ENCODE results near the gene VWA1.

Gene VWA1

DNA sequence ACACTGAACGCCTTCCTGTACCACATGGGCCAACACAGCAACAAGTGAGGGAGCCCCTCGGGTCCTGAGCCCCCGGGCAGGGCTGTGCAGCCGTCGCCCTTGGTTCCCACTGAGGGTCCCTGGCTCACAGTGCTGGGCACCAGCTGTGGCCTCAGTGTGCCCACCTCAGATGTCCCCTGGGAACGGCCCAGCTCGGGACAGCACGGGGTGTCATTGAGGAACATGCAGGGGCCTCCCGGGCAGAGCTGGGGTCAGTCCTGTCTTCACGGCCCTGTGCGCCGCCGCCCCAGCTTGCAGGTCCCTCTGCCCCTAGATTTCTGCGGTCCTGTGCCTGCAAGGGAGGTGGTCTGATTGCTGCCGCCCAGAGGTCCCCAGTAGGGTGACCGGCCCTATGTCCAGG lies 53.7 kb downstream of the VWA1 start:
- no peak for DNase-seq

DNA sequence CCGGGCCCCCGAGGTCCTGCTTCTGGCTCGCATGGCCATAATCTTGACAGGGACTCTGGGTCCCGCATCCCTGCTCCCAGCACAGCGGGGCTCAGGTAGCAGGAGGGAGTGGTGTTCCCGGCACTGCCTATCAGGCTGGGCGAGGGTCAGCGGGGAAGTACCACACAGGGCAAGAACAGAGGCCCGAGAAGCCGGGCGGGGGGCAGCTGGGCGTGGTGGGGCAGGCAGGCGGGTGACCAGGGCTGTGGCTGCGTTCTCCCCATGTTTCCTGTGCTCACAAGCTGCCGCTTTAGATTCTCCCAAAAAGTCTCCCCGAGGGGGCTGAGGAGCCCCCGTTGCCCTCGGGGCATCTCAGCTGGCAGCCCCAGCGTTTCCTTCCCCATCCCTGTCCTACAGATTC lies 54.4 kb downstream of the VWA1 start:
- no peak for DNase-seq

- DNase-seq: no peak
Measured at GRCh38 chr1:1490633-1491230, 55.2 kb downstream of the VWA1 start.

DNA sequence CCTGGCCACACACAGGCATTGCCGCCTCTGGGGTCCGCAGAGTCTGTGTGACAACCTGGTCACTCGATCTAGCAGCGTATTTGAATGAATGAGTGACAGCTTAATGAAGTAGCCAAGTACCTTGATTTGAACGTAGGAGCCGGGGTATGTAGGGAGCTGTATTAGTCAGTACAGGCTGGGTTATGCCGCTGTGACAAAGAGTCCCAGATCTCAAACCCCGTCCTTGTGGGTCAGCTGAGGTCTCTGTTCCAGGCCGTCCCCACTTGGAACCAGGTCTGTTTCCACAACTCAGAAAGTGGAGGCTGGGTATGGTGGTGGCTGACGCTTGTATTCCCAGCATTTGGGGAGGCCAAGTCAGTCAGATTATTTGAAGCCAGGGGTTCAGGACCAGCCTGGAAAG lies 56.1 kb downstream of the VWA1 start:
- DNase-seq: no peak
